Measurements from ENCODE around the gene RASA1. TPM values are rescaled to one million over a fixed set of nuclear protein-coding genes. Genes with fewer than 3 reads are reported as not detected.
A peak's percentile ranks its signal among the peaks of the same experiment; 100 is the strongest.

Gene RASA1
- total RNA-seq, 1 experiment from 2014 or later: 29.0 TPM

- no peak for TF ChIP-seq SIN3A (IDR thresholded peaks at IDR 0.05; ENCODE audit: borderline replicate concordance, insufficient read depth, low read depth, low read length)
- no peak for TF ChIP-seq CTCF (IDR thresholded peaks at IDR 0.05)
- no peak for TF ChIP-seq POLR2AphosphoS5 (IDR thresholded peaks at IDR 0.05; ENCODE audit: low read depth, low read length)
- TF ChIP-seq TCF7L2 (IDR thresholded peaks at IDR 0.05; ENCODE audit: low read depth, low read length): no peak
- TF ChIP-seq REST (IDR thresholded peaks at IDR 0.05; ENCODE audit: insufficient read depth in 1 of 2, low read depth in 2 of 2, low read length in 1 of 2): no peak
- TSS peak; percentile 94 for BruUV-seq (replicated peaks)
- Histone ChIP-seq H3K27me3 (ENCODE audit: control insufficient read depth, insufficient read depth, low read length) (peaks cover 3% of the 10 kb centered on the region; the same call in 1 of the 2 replicates), H3K4me1 (ENCODE audit: control insufficient read depth, insufficient read depth, low read length) (peaks cover 8% of the 10 kb centered on the region), H3K4me3 (ENCODE audit: low read depth in 2 of 2, low read length in 2 of 2) (peak overlapping the region; percentile 78 to 95), H3K36me3 (ENCODE audit: control insufficient read depth, insufficient read depth, low read length) (no peaks in the 10 kb centered on the region), H3K9me3 (ENCODE audit: control insufficient read depth, insufficient read depth, low read depth, low read length) (no peaks in the 10 kb centered on the region), H3K27ac (ENCODE audit: low read length) (peak overlapping the region; percentile 72)
- DNase-seq (ENCODE audit: low read depth, low spot score): no peak
- CTCF ChIA-PET: no interaction called here
- POLR2A ChIA-PET: interaction anchor here (1.0 kb wide), 1 partner anchor 29 kb away, joined by 6 read pairs; no protein-coding TSS in a partner anchor
- intact Hi-C loops (cut with micrococcal nuclease; ENCODE audit: unreplicated experiment): no loop called here
- in situ Hi-C loops (cut with HindIII; ENCODE audit: low pct_unique_long_range_greater_than_20kb, low sequenced_read_pairs): no loop called here
- ATAC-seq: peak; percentile 64; the same call in 1 of the 2 replicates
Measured at GRCh38 chr5:87266914-87267573, 639 bp upstream of the RASA1 start.

GRCh38 chr5:87268126-87268969, 665 bp downstream of the RASA1 start:
- Histone ChIP-seq H3K27me3 (ENCODE audit: control insufficient read depth, insufficient read depth, low read length) (peaks cover 3% of the 10 kb centered on the region; the same call in 1 of the 2 replicates), H3K36me3 (ENCODE audit: control insufficient read depth, insufficient read depth, low read length) (no peaks in the 10 kb centered on the region), H3K27ac (ENCODE audit: low read length) (peak overlapping the region; percentile 89), H3K4me3 (ENCODE audit: low read depth in 2 of 2, low read length in 2 of 2) (peak overlapping the region; percentile 78 to 95), H3K4me1 (ENCODE audit: control insufficient read depth, insufficient read depth, low read length) (peaks cover 8% of the 10 kb centered on the region), H3K9me3 (ENCODE audit: control insufficient read depth, insufficient read depth, low read depth, low read length) (no peaks in the 10 kb centered on the region)
- CTCF ChIA-PET: interaction anchor here (0.7 kb wide), 2 partner anchors 14 to 55 kb away, joined by 3 read pairs; no protein-coding TSS in a partner anchor
- BruUV-seq (replicated peaks): no TSS peak
- in situ Hi-C loops (cut with HindIII; ENCODE audit: low pct_unique_long_range_greater_than_20kb, low sequenced_read_pairs): no loop called here
- intact Hi-C loops (cut with micrococcal nuclease; ENCODE audit: unreplicated experiment): no loop called here
- ATAC-seq: peak; percentile 80
- no peak for DNase-seq (ENCODE audit: low read depth, low spot score)
- TF ChIP-seq CTCF (IDR thresholded peaks at IDR 0.05) (no peak), TCF7L2 (IDR thresholded peaks at IDR 0.05; ENCODE audit: low read depth, low read length) (no peak), SIN3A (IDR thresholded peaks at IDR 0.05; ENCODE audit: borderline replicate concordance, insufficient read depth, low read depth, low read length) (no peak), POLR2AphosphoS5 (IDR thresholded peaks at IDR 0.05; ENCODE audit: low read depth, low read length) (no peak), REST (IDR thresholded peaks at IDR 0.05; ENCODE audit: insufficient read depth in 1 of 2, low read depth in 2 of 2, low read length in 1 of 2) (no peak)
- POLR2A ChIA-PET: interaction anchor here (0.5 to 1.0 kb wide), 5 partner anchors 16 to 1591 kb away, joined by 6 to 11 read pairs (median 7); no protein-coding TSS in a partner anchor
